ENCODE results near the gene KRTAP4-8. TPM values are rescaled to one million over a fixed set of nuclear protein-coding genes. Genes with fewer than 3 reads are reported as not detected.
A peak's percentile ranks its signal among the peaks of the same experiment; 100 is the strongest.
"Not testable (repeated sequence)": the region's sequence is repeated elsewhere in the genome, so short reads cannot be mapped to it uniquely, and the experiment has no call there.

KRTAP4-8 gene
- total RNA-seq, 1 experiment from 2014 or later = not detected

DNA sequence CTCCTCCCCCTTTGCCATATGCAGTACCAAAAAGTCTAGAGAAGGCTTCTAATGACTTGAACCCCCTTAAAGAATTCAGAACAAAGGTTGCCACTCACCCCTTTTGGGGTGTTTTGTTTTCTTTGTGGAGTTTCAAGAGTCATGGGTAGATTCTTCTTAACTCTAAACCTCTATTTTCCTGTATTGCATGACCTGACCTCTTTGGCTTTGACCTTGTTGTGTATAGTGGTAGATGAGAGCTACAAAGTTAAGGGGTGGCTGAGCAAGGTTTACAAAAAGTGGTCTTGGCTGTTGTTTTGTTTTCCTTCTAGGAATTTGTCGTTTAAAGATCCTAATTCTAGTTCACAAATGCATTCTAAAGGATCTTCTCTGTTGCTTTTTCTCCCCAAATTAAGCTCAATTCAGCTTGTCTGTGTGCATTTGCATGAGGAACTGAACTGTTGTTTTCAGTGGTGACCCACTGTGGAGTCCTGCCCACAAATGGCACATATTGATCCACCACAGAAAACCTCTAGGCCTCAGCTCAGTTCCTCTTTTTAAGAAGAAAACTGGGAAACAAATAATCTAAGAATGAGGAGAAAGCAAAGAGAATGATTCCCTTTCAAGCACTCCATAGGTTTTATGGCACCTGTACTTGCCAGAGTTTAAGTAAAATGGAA, 10.9 kb upstream of the KRTAP4-8 start:
- not testable (repeated sequence) for DNase-seq (ENCODE audit: low read depth)

- DNase-seq (ENCODE audit: low read depth) = no peak
These were observed 10.1 kb upstream of the KRTAP4-8 start for GRCh38 chr17:41107941-41108450.

DNA sequence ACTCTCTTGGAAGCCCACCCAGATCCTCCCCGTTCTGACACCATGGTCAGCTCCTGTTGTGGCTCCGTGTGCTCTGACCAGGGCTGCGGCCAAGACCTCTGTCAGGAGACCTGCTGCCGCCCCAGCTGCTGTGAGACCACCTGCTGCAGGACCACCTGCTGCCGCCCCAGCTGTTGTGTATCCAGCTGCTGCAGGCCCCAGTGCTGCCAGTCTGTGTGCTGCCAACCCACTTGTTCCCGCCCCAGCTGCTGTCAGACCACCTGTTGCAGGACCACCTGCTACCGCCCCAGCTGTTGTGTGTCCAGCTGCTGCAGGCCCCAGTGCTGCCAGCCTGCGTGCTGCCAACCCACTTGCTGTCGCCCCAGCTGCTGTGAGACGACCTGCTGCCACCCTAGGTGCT, 7.4 kb upstream of the KRTAP4-8 start, which contains the start of gene KRTAP4-9:
Gene KRTAP4-9 (plus strand): TSS at position 43 of the 400 bp plus-strand sequence. CDS start 0 bp downstream, at position 43.
- peak; percentile 49 for DNase-seq (ENCODE audit: low read depth)

DNA sequence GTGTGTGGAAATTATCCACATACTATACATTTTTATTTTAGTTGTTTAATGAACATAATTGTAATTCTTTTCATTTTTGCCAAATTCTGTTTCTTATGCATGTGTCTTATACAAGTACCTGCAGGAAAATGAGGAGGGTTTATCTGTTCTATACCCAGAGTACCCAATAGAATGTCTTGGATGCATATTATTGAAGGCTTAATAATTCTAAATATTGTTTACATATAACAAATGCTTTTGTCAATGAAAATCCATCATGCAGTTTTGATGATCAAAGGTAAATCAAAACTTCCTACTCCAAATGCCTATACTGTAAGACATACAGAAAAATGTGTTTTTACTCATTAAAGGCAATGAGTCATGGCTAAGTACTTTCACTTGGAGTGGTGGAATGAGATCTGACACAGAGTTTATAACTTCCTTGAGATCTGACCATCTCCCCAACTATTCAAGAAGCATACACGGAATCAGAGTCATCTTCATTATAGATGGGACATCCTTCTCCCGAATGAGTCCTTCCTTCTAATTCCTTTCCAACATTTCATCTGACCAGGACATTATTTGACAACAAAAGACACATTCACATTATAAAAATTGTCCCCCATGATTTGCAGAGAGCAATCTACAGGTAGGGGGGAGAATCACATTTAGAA, 6.6 kb upstream of the KRTAP4-8 start:
- DNase-seq (ENCODE audit: low read depth) = peak; percentile 38

GRCh38 chr17:41103896-41104295, 6.0 kb upstream of the KRTAP4-8 start:
- DNase-seq (ENCODE audit: low read depth) = no peak

- peak; percentile 41 for DNase-seq (ENCODE audit: low read depth)
These were observed 3.8 kb upstream of the KRTAP4-8 start, which contains the start of gene KRTAP4-16 for GRCh38 chr17:41101586-41102259. Gene KRTAP4-16, minus strand, starts transcription at chr17:41102209. Its CDS starts 0 bp downstream, at chr17:41102209.

- peak; percentile 54 for DNase-seq (ENCODE audit: low read depth)
These were observed 1.9 kb upstream of the KRTAP4-8 start for GRCh38 chr17:41099682-41100480.

- peak; percentile 22 for DNase-seq (ENCODE audit: low read depth)
These were observed 539 bp upstream of the KRTAP4-8 start for GRCh38 chr17:41098481-41098880.

- no peak for DNase-seq (ENCODE audit: low read depth)
These were observed 1.9 kb downstream of the KRTAP4-8 start for GRCh38 chr17:41096055-41096454.

GRCh38 chr17:41088760-41089352, 9.1 kb downstream of the KRTAP4-8 start:
- not testable (repeated sequence) for DNase-seq (ENCODE audit: low read depth)

DNA sequence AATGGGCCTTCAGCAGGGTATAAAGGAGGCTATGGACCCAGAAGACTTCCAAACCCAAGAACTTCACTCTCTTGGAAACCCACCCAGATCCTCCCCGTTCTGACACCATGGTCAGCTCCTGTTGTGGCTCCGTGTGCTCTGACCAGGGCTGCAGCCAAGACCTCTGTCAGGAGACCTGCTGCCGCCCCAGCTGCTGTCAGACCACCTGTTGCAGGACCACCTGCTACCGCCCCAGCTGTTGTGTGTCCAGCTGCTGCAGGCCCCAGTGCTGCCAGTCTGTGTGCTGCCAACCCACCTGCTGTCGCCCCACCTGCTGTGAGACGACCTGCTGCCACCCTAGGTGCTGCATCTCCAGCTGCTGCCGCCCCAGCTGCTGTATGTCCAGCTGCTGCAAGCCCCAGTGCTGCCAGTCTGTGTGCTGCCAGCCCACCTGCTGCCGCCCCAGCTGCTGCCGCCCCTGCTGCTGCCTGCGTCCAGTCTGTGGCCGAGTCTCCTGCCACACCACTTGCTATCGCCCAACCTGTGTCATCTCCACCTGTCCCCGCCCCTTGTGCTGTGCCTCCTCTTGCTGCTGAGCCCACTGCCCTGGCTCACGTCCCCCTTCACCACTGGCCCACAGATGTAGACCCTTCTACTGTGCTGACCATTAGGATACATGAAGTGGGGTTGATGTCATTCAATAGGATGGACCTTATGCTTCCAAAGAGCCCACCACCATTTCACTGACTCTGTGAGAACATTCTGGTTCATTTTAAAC, 13.7 kb downstream of the KRTAP4-8 start, which contains the start of gene KRTAP4-7:
Gene KRTAP4-7 (plus strand): TSS at position 51 of the 757 bp plus-strand sequence. CDS start 57 bp downstream, at position 108.
- DNase-seq (ENCODE audit: low read depth) = peak; percentile 37

DNA sequence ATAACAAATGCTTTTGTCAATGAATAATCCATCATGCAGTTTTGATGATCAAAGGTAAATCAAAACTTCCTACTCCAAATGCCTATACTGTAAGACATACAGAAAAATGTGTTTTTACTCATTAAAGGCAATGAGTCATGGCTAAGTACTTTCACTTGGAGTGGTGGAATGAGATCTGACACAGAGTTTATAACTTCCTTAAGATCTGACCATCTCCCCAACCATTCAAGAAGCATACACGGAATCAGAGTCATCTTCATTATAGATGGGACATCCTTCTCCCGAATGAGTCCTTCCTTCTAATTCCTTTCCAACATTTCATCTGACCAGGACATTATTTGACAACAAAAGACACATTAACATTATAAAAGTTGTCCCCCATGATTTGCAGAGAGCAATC, 14.5 kb downstream of the KRTAP4-8 start:
- peak; percentile 40 for DNase-seq (ENCODE audit: low read depth)

DNA sequence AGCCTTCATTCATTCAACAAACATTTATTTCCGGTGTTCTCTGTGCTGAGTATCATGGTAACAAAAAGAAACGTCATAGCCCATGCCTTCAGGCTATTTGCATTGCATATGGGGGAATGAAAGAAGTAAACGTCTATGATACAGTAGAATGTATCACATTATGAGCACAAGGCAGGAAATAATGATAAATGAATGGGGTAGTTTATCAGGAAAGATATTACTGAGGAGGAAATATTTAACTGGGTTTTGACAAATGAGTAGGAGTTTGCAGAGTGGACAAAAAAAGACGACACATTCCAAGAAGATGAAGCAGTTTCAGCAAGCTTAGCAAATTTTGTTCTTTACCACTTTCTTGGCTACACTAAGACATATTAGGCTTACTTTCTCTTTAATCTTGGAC, 15.3 kb downstream of the KRTAP4-8 start:
- DNase-seq (ENCODE audit: low read depth) = no peak

- DNase-seq (ENCODE audit: low read depth) = no peak
These were observed 21.2 kb downstream of the KRTAP4-8 start for GRCh38 chr17:41076788-41077187.

GRCh38 chr17:41073676-41074075, 24.3 kb downstream of the KRTAP4-8 start:
- no peak for DNase-seq (ENCODE audit: low read depth)

GRCh38 chr17:41071606-41072360, 26.2 kb downstream of the KRTAP4-8 start:
- peak; percentile 96 for DNase-seq (ENCODE audit: low read depth)

DNA sequence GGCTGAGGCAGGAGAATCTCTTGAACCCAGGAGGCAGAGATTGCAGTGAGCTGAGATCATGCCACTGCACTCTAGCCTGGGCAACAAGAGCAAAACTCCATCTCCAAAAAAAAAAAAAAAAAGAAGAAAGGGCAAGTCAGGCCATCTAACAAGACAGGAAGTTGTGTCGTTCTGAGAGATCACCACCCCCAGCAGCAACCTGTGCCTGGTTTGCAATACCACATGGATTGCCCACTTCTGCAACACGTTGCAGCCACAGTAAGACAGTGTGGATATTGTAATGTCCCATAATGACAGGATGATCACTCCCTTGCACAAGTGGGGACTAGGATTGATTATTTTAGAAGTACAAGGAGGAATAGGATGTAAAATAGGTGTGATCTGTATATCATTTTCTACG, 28.9 kb downstream of the KRTAP4-8 start:
- DNase-seq (ENCODE audit: low read depth) = no peak

DNA sequence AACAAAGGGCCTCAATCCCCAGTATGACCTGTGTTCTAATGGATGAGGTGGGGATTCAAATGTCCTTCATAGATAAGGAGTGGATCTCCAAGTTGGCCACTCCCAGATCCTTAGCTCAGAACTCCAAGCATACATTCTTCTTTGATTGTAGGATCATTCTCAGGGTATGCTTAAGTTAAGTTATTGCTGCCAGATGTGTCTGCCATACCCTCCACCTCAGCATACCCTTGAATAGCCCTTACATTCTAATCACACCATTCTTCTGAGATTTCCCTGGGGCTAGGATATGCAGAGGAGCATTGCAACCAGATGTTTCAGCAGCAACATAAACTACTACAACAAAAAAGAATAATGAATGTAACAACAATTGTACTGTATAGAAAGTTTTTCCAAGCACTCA, 30.7 kb downstream of the KRTAP4-8 start:
- DNase-seq (ENCODE audit: low read depth) = no peak

All from LHCN-M2 (cell line).